Heart right ventricle (tissue), 16 donors: ENCODE results near the gene LOXL4. TPM values are rescaled to one million over a fixed set of nuclear protein-coding genes. Genes with fewer than 3 reads are reported as not detected.

Experiments used
- ATAC-seq, 8 donors: fragments of 200-7000 bp; cut with Tn5 transposase; one replicate each; pipeline ENCODE4 v1.9.1; 2020; ENCODE audit warnings: mild to moderate bottlenecking in 8 of 8, moderate library complexity in 8 of 8, moderate number of reproducible peaks in 1 of 8
- DNase-seq, 2 donors: peaks; one replicate each; pipeline ENCODE4 v3.0.0-alpha.2; 2020
- H3K27ac ChIP-seq, 10 donors: fragments of 200-600 bp; sonication (generic) in 2 of 10; one replicate each; pipeline versions ENCODE4 v1.5.0 to v1.8.0; 2020 to 2022; ENCODE audit warnings: mild to moderate bottlenecking in 3 of 10
- H3K27me3 ChIP-seq, 7 donors: fragments of 200-600 bp; one replicate each; pipeline ENCODE4 v1.8.0; 2021 to 2022; ENCODE audit warnings: mild to moderate bottlenecking in 2 of 7
- H3K36me3 ChIP-seq, 9 donors: fragments of 200-600 bp; sonication (generic) in 1 of 9; one replicate each; pipeline versions ENCODE4 v1.5.0 to v1.8.0; 2020 to 2022; ENCODE audit warnings: mild to moderate bottlenecking in 2 of 9
- H3K4me1 ChIP-seq, 9 donors: fragments of 200-600 bp; sonication (generic) in 1 of 9; one replicate each; pipeline versions ENCODE4 v1.5.0 to v1.8.0; 2020 to 2022; ENCODE audit warnings: mild to moderate bottlenecking in 4 of 9
- H3K4me3 ChIP-seq, 10 donors: fragments of 200-600 bp; sonication (generic) in 2 of 10; one replicate each; pipeline versions ENCODE4 v1.5.0 to v1.8.0; 2020 to 2022; ENCODE audit warnings: mild to moderate bottlenecking in 7 of 10, moderate library complexity in 2 of 10
- H3K9me3 ChIP-seq, 11 donors: fragments of 200-600 bp in 10 of 11; sonication (generic) in 2 of 11; one replicate each; pipeline versions ENCODE4 v1.5.0 to v1.8.0; 2013 to 2022; ENCODE audit warnings: mild to moderate bottlenecking in 2 of 11, control low read depth in 1 of 11, moderate library complexity in 1 of 11
- WGBS, 2 donors: extraction: QIAGEN DNeasy Blood & Tissue Kit; methylation state at CpG; one replicate each; pipeline ENCODE4 v1.1.7; 2013; ENCODE audit warnings: inconsistent platforms in 1 of 2; 5-methylcytosine and 5-hydroxymethylcytosine counted together
- intact Hi-C, 10 donors: fragments of 100-400 bp; cut with DNase I; formaldehyde crosslinking; loops; one replicate each; pipeline versions ENCODE4 v1.11.1 to v1.14.2; 2022
- long read RNA-seq, 3 donors: library from polyadenylated mRNA; unstranded; transcript quantifications; one replicate each; pipeline ENCODE4 v2.0.0, GENCODE V29; 2020 to 2021
- polyA plus RNA-seq, 2 donors: library from polyadenylated mRNA; stranded (reverse); fragments of 200-250 nt; gene quantifications; one replicate each; pipeline ENCODE4 v1.2.3, GENCODE V29; 2013
- total RNA-seq, 10 donors: library from RNA; stranded (reverse); fragmentation: NEBNext Ultra II Directional in 3 of 10; extraction: Animal tissue kit (Norgen Biotek cat#: 25700) in 3 of 10; gene quantifications; one replicate each; pipeline versions ENCODE4 v1.2.1 to v1.2.4, GENCODE V29; 2021 to 2023
- TF ChIP-seq, protein P1 (sequence below), 9 donors: fragments of 200-600 bp; sonication (generic) in 2 of 9; IDR thresholded peaks; one replicate each; pipeline versions ENCODE4 v1.5.0 to v1.8.0; 2021 to 2022; ENCODE audit warnings: antibody characterized with exemption in 9 of 9, mild to moderate bottlenecking in 5 of 9, moderate library complexity in 1 of 9
- donor health status: Arrhythmogenic right ventricular cardiomyopathy.
- donor health status: ischemic (EF 13 %, LVEDD 7.1; RV severe dilation, severe dysfunction).
- donor health status: healthy with polysubstance abuse.
- donor health status: DM: no; HTN: yes; CAD: no.
- donor health status: DM: no; HTN: no; CAD: no.
- donor health status: ischemic (EF 25% LVEDD 6.9; RV normal size, moderate dysfunction).
- donor health status: ischemic (EF 25% LVEDD 5.7; RV mildly dilated, moderate dysfunction).
- donor health status: healthy.
- donor health status: DM: yes; HTN: yes; CAD: no.
- donor health status: Ischemic cardiomyopathy.
- donor health status: ischemic (EF 35%, LVEDD 5.7; RV mildly dilated, moderate dysfunction).
- donor health status: nonischemic (EF 11% LVEDD 7.7; RV severe dilation, severe dysfunction).
- donor health status: DM: yes; HTN: yes; CAD: no.
- donor health status: PGD.
- donor health status: ischemic (EF 29% LVEDD 5.4; RV normal size, mild dysfunction).
- donor health status: nonischemic (EF 23%, LVEDD 6.1; RV moderate dilation, normal function).

LOXL4 gene
- total RNA-seq (10 to 100 TPM in 1 of 10 donors, 1 to 10 TPM in 8, under 1 TPM in 1; 0.72 to 13.5 (median 1.9) TPM), polyA plus RNA-seq (1 to 10 TPM; 1.7 to 5.6 TPM)
- long read RNA-seq, donor 1, partial matches to known transcripts = 1 of 6 reads
- long read RNA-seq, donor 1, other reads (novel, unspliced or antisense) = 4 of 6 reads
- long read RNA-seq, donor 2, partial matches to known transcripts = 2 of 8 reads
- long read RNA-seq, donor 2, other reads (novel, unspliced or antisense) = 2 of 8 reads
- long read RNA-seq, donor 3, partial matches to known transcripts = 0 of 2 reads
- long read RNA-seq, donor 3, other reads (novel, unspliced or antisense) = 1 of 2 reads

DNA sequence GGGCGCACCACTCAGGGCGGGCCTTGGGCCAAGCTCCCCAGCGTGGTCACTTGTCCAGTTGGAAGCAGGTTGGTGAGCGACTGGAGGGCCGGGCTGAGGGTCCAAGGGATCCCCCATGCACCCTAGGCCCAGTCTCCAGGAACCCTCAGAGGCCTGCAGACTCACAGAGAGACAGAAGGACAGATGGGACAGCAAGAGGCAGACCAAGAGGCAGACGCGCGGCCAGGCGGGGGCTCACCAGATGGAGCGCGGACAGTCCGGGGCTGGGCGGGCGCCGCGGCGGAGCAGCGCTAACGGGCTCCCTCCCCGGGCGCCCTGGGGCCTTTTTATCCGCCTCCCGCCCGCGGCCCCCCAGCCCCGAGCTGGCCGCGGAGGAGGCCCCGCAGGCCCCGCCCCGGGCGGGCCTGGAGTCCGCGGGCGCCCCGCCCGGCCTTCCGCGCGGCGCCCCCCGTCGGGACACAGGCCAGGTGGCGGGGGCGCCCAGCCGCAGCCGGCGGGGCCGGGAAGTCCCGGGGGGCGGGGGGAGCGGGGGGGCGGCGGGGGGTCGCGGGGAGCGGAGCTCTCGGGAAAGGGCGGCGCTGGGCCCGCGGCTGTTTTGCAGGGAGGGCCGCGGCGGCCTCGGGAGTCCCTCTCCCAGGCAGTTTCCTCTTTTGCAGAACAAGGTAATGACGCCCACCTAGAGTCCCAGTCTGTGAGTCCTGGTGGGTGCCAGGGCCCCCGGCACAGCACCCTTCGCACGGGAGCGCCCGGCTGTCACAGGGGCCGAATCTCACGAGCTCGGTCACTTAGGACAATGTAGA, at the start of gene LOXL4:
TSS of gene LOXL4 (minus strand) at position 301 of the 800 bp plus-strand sequence. CDS start 5,175 bp downstream, outside the sequence.
- H3K9me3 ChIP-seq = no peaks in the 10 kb centered on the region
- H3K27me3 ChIP-seq = peaks cover 0 to 35% (median 0%) of the 10 kb centered on the region in 7 donors
- ATAC-seq (peak in 7 of 8 donors; percentile 9 to 52 (median 25)), DNase-seq (peak in 1 of 2 donors; percentile 50)
- intact Hi-C loops = loop anchor here in 3 of 10 donors (5.0 to 10.0 kb wide), 2 partner anchors 39 to 147 kb away; partner anchors contain the start of gene PYROXD2 (in 2 of the 3)
- no peaks in the 10 kb centered on the region for H3K36me3 ChIP-seq
- peak within 1 kb of the TSS; percentile 69 to 92 (median 84) for H3K27ac ChIP-seq
- peaks cover 13 to 35% (median 28%) of the 10 kb centered on the region in 9 donors for H3K4me1 ChIP-seq
- 6 to 9% methylated on average over 37 to 69 of the region's 75 CpGs for WGBS, 2 donors
- TF ChIP-seq, protein P1, sequence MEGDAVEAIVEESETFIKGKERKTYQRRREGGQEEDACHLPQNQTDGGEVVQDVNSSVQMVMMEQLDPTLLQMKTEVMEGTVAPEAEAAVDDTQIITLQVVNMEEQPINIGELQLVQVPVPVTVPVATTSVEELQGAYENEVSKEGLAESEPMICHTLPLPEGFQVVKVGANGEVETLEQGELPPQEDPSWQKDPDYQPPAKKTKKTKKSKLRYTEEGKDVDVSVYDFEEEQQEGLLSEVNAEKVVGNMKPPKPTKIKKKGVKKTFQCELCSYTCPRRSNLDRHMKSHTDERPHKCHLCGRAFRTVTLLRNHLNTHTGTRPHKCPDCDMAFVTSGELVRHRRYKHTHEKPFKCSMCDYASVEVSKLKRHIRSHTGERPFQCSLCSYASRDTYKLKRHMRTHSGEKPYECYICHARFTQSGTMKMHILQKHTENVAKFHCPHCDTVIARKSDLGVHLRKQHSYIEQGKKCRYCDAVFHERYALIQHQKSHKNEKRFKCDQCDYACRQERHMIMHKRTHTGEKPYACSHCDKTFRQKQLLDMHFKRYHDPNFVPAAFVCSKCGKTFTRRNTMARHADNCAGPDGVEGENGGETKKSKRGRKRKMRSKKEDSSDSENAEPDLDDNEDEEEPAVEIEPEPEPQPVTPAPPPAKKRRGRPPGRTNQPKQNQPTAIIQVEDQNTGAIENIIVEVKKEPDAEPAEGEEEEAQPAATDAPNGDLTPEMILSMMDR (IDR thresholded peaks at IDR 0.05) = peak in 1 of 9 donors; percentile 6
- H3K4me3 ChIP-seq = peak within 1 kb of the TSS; percentile 7 to 59 (median 52)

DNA sequence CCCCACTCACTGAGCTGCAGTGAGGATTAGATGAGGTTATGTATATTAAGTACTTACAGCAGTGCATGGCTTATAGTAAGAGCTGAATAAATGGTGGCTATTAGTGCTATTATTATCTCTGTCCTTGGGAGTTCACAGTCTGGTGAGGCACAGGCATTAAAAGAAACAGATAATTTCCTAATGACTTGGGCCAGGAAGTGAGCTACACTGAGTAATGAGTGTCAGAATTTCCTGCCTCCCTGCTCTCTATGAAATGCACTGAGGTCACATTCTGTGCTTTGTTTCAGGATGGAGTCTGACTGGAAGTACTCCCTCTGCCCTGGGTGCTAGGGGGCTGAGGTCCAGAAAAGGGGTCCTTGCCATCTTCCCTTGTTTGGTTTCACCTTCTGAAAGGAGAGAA, 48.7 kb upstream of the LOXL4 start:
- Histone ChIP-seq H3K4me1 (peaks cover 0 to 34% (median 12%) of the 10 kb centered on the region in 9 donors), H3K36me3 (no peaks in the 10 kb centered on the region), H3K27ac (peak overlapping the region in 7 of 10 donors; percentile 27 to 50 (median 30)), H3K4me3 (no peak overlapping the region), H3K27me3 (peaks cover 0 to 9% (median 0%) of the 10 kb centered on the region in 7 donors), H3K9me3 (no peaks in the 10 kb centered on the region)
- peak; percentile 32 to 88 (median 76) for ATAC-seq
- TF ChIP-seq, protein P1 (IDR thresholded peaks at IDR 0.05) = no peak
- intact Hi-C loops = loop anchor here in 3 of 10 donors (10.0 kb wide), 3 partner anchors 272 to 402 kb away; no protein-coding TSS in a partner anchor
- no peak for DNase-seq

DNA sequence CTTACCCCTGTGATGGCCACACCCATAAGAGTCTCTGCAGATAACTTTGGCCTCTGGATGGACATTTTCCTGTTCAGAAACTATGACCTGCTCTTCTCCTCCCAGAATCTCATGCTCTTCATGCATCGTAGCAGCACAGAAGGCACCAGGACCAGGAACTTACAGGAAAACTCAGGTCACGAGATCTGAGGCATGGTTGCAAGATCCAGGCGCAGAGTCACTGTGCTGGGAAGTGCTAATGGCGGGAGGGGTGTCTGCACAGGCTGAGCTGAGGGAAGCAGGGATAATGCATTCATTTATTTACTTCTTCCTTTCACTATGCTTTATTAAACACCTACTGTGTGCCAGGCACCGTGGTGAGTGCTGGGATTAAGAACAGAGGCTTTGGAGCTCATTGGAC, 48.2 kb upstream of the LOXL4 start:
- ATAC-seq (peak in 1 of 8 donors; percentile 16), DNase-seq (no peak)
- TF ChIP-seq, protein P1 (IDR thresholded peaks at IDR 0.05) = no peak
- H3K36me3 ChIP-seq = no peaks in the 10 kb centered on the region
- H3K27ac ChIP-seq = peak overlapping the region in 4 of 10 donors; percentile 27 to 48 (median 33)
- peaks cover 0 to 9% (median 0%) of the 10 kb centered on the region in 7 donors for H3K27me3 ChIP-seq
- H3K9me3 ChIP-seq = no peaks in the 10 kb centered on the region
- intact Hi-C loops = loop anchor here in 3 of 10 donors (10.0 kb wide), 3 partner anchors 271 to 401 kb away; no protein-coding TSS in a partner anchor
- H3K4me3 ChIP-seq = no peak overlapping the region
- 53 to 69% methylated on average over 5 of the region's 5 CpGs for WGBS, 2 donors
- H3K4me1 ChIP-seq = peaks cover 0 to 34% (median 12%) of the 10 kb centered on the region in 9 donors
